ENCODE data around the gene SHC2. TPM values are rescaled to one million over a fixed set of nuclear protein-coding genes. Genes with fewer than 3 reads are reported as not detected.

Gene SHC2
- total RNA-seq, 1 experiment from 2014 or later, result 16.6 TPM

GRCh38 chr19:435707-436412 lies 25.0 kb downstream of the SHC2 start:
- no peaks in the 10 kb centered on the region for H3K9me3 ChIP-seq (ENCODE audit: control insufficient read depth, low read depth, low read length)
- no peaks in the 10 kb centered on the region for H4K20me1 ChIP-seq (ENCODE audit: control insufficient read depth, insufficient read depth, insufficient read length)
- no peak overlapping the region for H2AK5ac ChIP-seq (ENCODE audit: insufficient read length, low read length)
- no peak overlapping the region for H3K18ac ChIP-seq (ENCODE audit: insufficient read length, low read depth, low read length)
- Mint-ChIP-seq H3K4me1 (peaks cover 2 to 5% of the 10 kb centered on the region in 2 experiments; a peak in 3 of 4 replicates), H3K27me3 (ENCODE audit: low read depth) (peaks cover 2% of the 10 kb centered on the region; the same call in 1 of the 2 replicates), H3K4me3 (no peak overlapping the region), H3K9me3 (peaks cover 4% of the 10 kb centered on the region in 2 experiments), H3K36me3 (ENCODE audit: insufficient read depth in 1 of 3, low read depth in 3 of 3) (peaks cover 0 to 8% (median 4%) of the 10 kb centered on the region in 3 experiments; a peak in 4 of 7 replicates), H3K27ac (no peak overlapping the region)
- H2AFZ ChIP-seq (ENCODE audit: low read length), result no peak overlapping the region
- H2BK12ac ChIP-seq (ENCODE audit: insufficient read length, low read depth, low read length), result no peak overlapping the region
- no peak overlapping the region for H3K4me2 ChIP-seq (ENCODE audit: insufficient read depth, insufficient read length, low read length)
- H3K23ac ChIP-seq (ENCODE audit: insufficient read length, low read depth, low read length), result no peak overlapping the region
- no peak overlapping the region for H3T11ph ChIP-seq (ENCODE audit: low read length)
- no peak overlapping the region for H4K91ac ChIP-seq (ENCODE audit: insufficient read length, low read depth, low read length)
- no peak overlapping the region for H2BK20ac ChIP-seq (ENCODE audit: low read depth, low read length, poor library complexity, severe bottlenecking)
- peaks cover 2% of the 10 kb centered on the region for H3K23me2 ChIP-seq (ENCODE audit: insufficient read length, low read depth, low read length, poor library complexity, severe bottlenecking)
- H2BK15ac ChIP-seq (ENCODE audit: low read depth, low read length), result no peak overlapping the region
- no peaks in the 10 kb centered on the region for H3K79me2 ChIP-seq (ENCODE audit: insufficient read depth, low read length)
- no peak for DNase-seq
- H2BK5ac ChIP-seq (ENCODE audit: insufficient read length, low read length), result no peak overlapping the region
- no peak overlapping the region for H4K8ac ChIP-seq (replicated peaks; ENCODE audit: insufficient read length, low read depth, low read length)
- no peak overlapping the region for H3K27ac ChIP-seq (ENCODE audit: insufficient read length, low read depth, low read length)
- no peak for TF ChIP-seq CTCF (conservative IDR thresholded peaks at IDR 0.05)
- H3K27me3 ChIP-seq (ENCODE audit: insufficient read depth, low read length), result no peaks in the 10 kb centered on the region
- H2BK120ac ChIP-seq (ENCODE audit: low read depth, low read length, poor library complexity, severe bottlenecking), result no peak overlapping the region
- no peak overlapping the region for H4K5ac ChIP-seq (ENCODE audit: insufficient read length, low read depth, low read length)
- no peak overlapping the region for H3K9ac ChIP-seq (ENCODE audit: extremely low read depth, insufficient read length, low read length)
- H3K56ac ChIP-seq (ENCODE audit: insufficient read length, low read depth, low read length), result no peak overlapping the region
- H3K14ac ChIP-seq (ENCODE audit: insufficient read depth, low read length), result no peak overlapping the region; the same call in 1 of the 2 replicates
- no CpG with 5 or more reads among the region's 33 CpGs for WGBS (ENCODE audit: extremely low coverage, insufficient read length, low lambda C conversion rate)
- no peaks in the 10 kb centered on the region for H3K79me1 ChIP-seq (ENCODE audit: insufficient read depth, low read depth, low read length, poor library complexity, severe bottlenecking)
- H3K4me1 ChIP-seq (ENCODE audit: insufficient read depth, low read length), result no peaks in the 10 kb centered on the region; the same call in 1 of the 2 replicates
- H3K4ac ChIP-seq (ENCODE audit: low read depth, low read length), result no peak overlapping the region
